HCT116 (cell line): ENCODE measurements around the gene WSB1.

Experiments used
- CEBPB ChIP-seq: IDR thresholded peaks from 2 replicates; pipeline ENCODE4 v1.6.1; 2012; ENCODE audit warnings: low read depth
- EZH2 ChIP-seq: fragments of 200-600 bp; sonication (generic); IDR thresholded peaks from 2 replicates; pipeline ENCODE4 v1.6.1; 2017; ENCODE audit warnings: antibody characterized with exemption, mixed run types
- EZH2phosphoT487 ChIP-seq: fragments of 200-600 bp; IDR thresholded peaks from 2 replicates; pipeline ENCODE4 v1.6.1; 2018; ENCODE audit warnings: antibody characterized with exemption, borderline replicate concordance
- POLR2A ChIP-seq: IDR thresholded peaks from 2 replicates; pipeline ENCODE4 v1.7.0; 2011; ENCODE audit warnings: borderline replicate concordance; ENCODE audit not compliant: insufficient read depth, insufficient read length; ENCODE audit errors: extremely low read depth
- POLR2AphosphoS5 ChIP-seq: IDR thresholded peaks from 2 replicates; pipeline ENCODE4 v1.6.1; 2011; ENCODE audit warnings: mild to moderate bottlenecking, low read depth, low read length, moderate library complexity
- RAD21 ChIP-seq: IDR thresholded peaks from 2 replicates; pipeline ENCODE4 v1.6.1; 2012; ENCODE audit warnings: low read depth, mild to moderate bottlenecking
- SRF ChIP-seq: IDR thresholded peaks from 2 replicates; pipeline ENCODE4 v1.6.1; 2012; ENCODE audit warnings: low read depth
- TF ChIP-seq, protein P1 (sequence below), 3 experiments: fragments of 200-600 bp in 1 of 3; sonication (generic) in 1 of 3; IDR thresholded peaks in 2 of 3; conservative IDR thresholded peaks in 1 of 3; 2 replicates each; pipeline ENCODE4 v1.5.1; 2012 to 2017; ENCODE audit warnings: low read depth in 2 of 3, low read length in 2 of 3, antibody characterized with exemption in 1 of 3, borderline replicate concordance in 1 of 3, control low read depth in 1 of 3, mild to moderate bottlenecking in 1 of 3, mixed read lengths in 1 of 3, mixed run types in 1 of 3, moderate library complexity in 1 of 3; ENCODE audit not compliant: insufficient read depth in 1 of 3

GRCh38 chr17:27360507-27360906 lies 66.6 kb downstream of the WSB1 start:
- TF ChIP-seq POLR2A (no peak), POLR2AphosphoS5 (no peak), EZH2 (no peak), EZH2phosphoT487 (no peak), RAD21 (no peak), CEBPB (no peak), SRF (no peak)
- TF ChIP-seq, protein P1, sequence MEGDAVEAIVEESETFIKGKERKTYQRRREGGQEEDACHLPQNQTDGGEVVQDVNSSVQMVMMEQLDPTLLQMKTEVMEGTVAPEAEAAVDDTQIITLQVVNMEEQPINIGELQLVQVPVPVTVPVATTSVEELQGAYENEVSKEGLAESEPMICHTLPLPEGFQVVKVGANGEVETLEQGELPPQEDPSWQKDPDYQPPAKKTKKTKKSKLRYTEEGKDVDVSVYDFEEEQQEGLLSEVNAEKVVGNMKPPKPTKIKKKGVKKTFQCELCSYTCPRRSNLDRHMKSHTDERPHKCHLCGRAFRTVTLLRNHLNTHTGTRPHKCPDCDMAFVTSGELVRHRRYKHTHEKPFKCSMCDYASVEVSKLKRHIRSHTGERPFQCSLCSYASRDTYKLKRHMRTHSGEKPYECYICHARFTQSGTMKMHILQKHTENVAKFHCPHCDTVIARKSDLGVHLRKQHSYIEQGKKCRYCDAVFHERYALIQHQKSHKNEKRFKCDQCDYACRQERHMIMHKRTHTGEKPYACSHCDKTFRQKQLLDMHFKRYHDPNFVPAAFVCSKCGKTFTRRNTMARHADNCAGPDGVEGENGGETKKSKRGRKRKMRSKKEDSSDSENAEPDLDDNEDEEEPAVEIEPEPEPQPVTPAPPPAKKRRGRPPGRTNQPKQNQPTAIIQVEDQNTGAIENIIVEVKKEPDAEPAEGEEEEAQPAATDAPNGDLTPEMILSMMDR (IDR thresholded peaks at IDR 0.05 in 2 of 3, conservative IDR thresholded peaks at IDR 0.05 in 1 of 3; ENCODE audit: borderline replicate concordance in 1 of 3, insufficient read depth in 1 of 3, low read depth in 2 of 3, low read length in 2 of 3), result no peak
